SK-N-SH treated with all-trans-retinoic acid at 6 μM for 48 hours (cell line): ENCODE results near the gene SLC25A2.

Experiments used
- ATAC-seq: fragments of 200-7000 bp; cut with Tn5 transposase; 3 replicates; pipeline ENCODE4 v1.9.1; 2020; ENCODE audit warnings: mild to moderate bottlenecking, moderate library complexity
- ARNTL ChIP-seq: fragments of 450-650 bp; formaldehyde crosslinking; IDR thresholded peaks from 2 replicates; pipeline ENCODE4 v1.5.0; 2020; ENCODE audit warnings: low read depth, mild to moderate bottlenecking, moderate library complexity, borderline replicate concordance
- BACH2 ChIP-seq: fragments of 250-450 bp; sonication (Bioruptor Pico); IDR thresholded peaks from 2 replicates; pipeline ENCODE4 v1.9.0; 2021; ENCODE audit warnings: mild to moderate bottlenecking, borderline replicate concordance
- CSDC2 ChIP-seq: fragments of 250-450 bp; sonication (Bioruptor Pico); IDR thresholded peaks from 2 replicates; pipeline ENCODE4 v1.5.0; 2020; ENCODE audit warnings: mild to moderate bottlenecking, moderate library complexity
- ESRRG ChIP-seq: fragments of 250-450 bp; sonication (Bioruptor Pico); IDR thresholded peaks from 2 replicates; pipeline ENCODE4 v1.6.1; 2021; ENCODE audit warnings: mild to moderate bottlenecking
- GLIS3 ChIP-seq: fragments of 250-450 bp; sonication (Bioruptor Pico); IDR thresholded peaks from 2 replicates; pipeline ENCODE4 v1.5.0; 2020; ENCODE audit warnings: mild to moderate bottlenecking, moderate library complexity
- ISL1 ChIP-seq: fragments of 250-450 bp; sonication (Bioruptor Pico); IDR thresholded peaks from 2 replicates; pipeline ENCODE4 v2.1.2; 2022; ENCODE audit warnings: mild to moderate bottlenecking, moderate library complexity
- OSR1 ChIP-seq: fragments of 250-450 bp; sonication (Bioruptor Pico); IDR thresholded peaks from 2 replicates; pipeline ENCODE4 v1.8.0; 2022; ENCODE audit warnings: moderate library complexity, mild to moderate bottlenecking, inconsistent platforms
- PPARA ChIP-seq: fragments of 250-450 bp; sonication (Bioruptor Pico); IDR thresholded peaks from 2 replicates; pipeline ENCODE4 v1.5.0; 2020; ENCODE audit warnings: mild to moderate bottlenecking, borderline replicate concordance
- RARB ChIP-seq: fragments of 250-450 bp; sonication (Bioruptor Pico); IDR thresholded peaks from 2 replicates; pipeline ENCODE4 v1.8.0; 2021; ENCODE audit warnings: mild to moderate bottlenecking, moderate library complexity
- SNAI2 ChIP-seq: fragments of 250-450 bp; sonication (Bioruptor Pico); IDR thresholded peaks from 2 replicates; pipeline ENCODE4 v1.5.0; 2020; ENCODE audit warnings: mild to moderate bottlenecking, moderate library complexity
- TCF4 ChIP-seq: fragments of 250-450 bp; sonication (Bioruptor Pico); IDR thresholded peaks from 2 replicates; pipeline ENCODE4 v1.8.0; 2021; ENCODE audit warnings: mild to moderate bottlenecking, moderate library complexity, borderline replicate concordance
- TOX ChIP-seq: fragments of 250-450 bp; sonication (Bioruptor Pico); IDR thresholded peaks from 2 replicates; pipeline ENCODE4 v1.8.0; 2021; ENCODE audit warnings: mild to moderate bottlenecking, moderate library complexity, borderline replicate concordance
- ZC3H10 ChIP-seq: fragments of 250-450 bp; sonication (Bioruptor Pico); IDR thresholded peaks from 2 replicates; pipeline ENCODE4 v1.5.1; 2021; ENCODE audit warnings: mild to moderate bottlenecking, moderate library complexity
- ZFP3 ChIP-seq: fragments of 250-450 bp; sonication (Bioruptor Pico); IDR thresholded peaks from 2 replicates; pipeline ENCODE4 v1.5.0; 2020; ENCODE audit warnings: mild to moderate bottlenecking, moderate library complexity
- ZFP30 ChIP-seq: fragments of 450-650 bp; formaldehyde crosslinking; IDR thresholded peaks from 2 replicates; pipeline ENCODE4 v1.5.0; 2022; ENCODE audit warnings: mild to moderate bottlenecking, moderate library complexity
- ZNF565 ChIP-seq: fragments of 450-650 bp; formaldehyde crosslinking; conservative IDR thresholded peaks from 2 replicates; pipeline ENCODE4 v1.5.0; 2020; ENCODE audit warnings: low read depth, mild to moderate bottlenecking, moderate library complexity
- ZNF70 ChIP-seq: fragments of 450-650 bp; formaldehyde crosslinking; IDR thresholded peaks from 2 replicates; pipeline ENCODE4 v1.5.0; 2020; ENCODE audit warnings: mild to moderate bottlenecking, moderate library complexity
- ZNF8 ChIP-seq: fragments of 450-650 bp; formaldehyde crosslinking; IDR thresholded peaks from 2 replicates; pipeline ENCODE4 v1.5.0; 2020; ENCODE audit warnings: mild to moderate bottlenecking, moderate library complexity
- TF ChIP-seq, protein P1 (sequence below): fragments of 250-450 bp; sonication (Bioruptor Pico); IDR thresholded peaks from 2 replicates; pipeline ENCODE4 v1.5.1; 2020; ENCODE audit warnings: low read depth, mild to moderate bottlenecking, moderate library complexity
- TF ChIP-seq, protein P2 (sequence below): fragments of 250-450 bp; sonication (Bioruptor Pico); IDR thresholded peaks from 2 replicates; pipeline ENCODE4 v1.8.0; 2021; ENCODE audit warnings: low read depth, mild to moderate bottlenecking, moderate library complexity, borderline replicate concordance
- TF ChIP-seq, protein P3 (sequence below): fragments of 250-450 bp; sonication (Bioruptor Pico); IDR thresholded peaks from 2 replicates; pipeline ENCODE4 v1.5.1; 2021; ENCODE audit warnings: mild to moderate bottlenecking, moderate library complexity
- TF ChIP-seq, protein P4 (sequence below): fragments of 250-450 bp; sonication (Bioruptor Pico); IDR thresholded peaks from 2 replicates; pipeline ENCODE4 v1.5.0; 2020; ENCODE audit warnings: mild to moderate bottlenecking, moderate library complexity
- TF ChIP-seq, protein P5 (sequence below): fragments of 250-450 bp; sonication (Bioruptor Pico); IDR thresholded peaks from 2 replicates; pipeline ENCODE4 v1.8.0; 2020; ENCODE audit warnings: mild to moderate bottlenecking, moderate library complexity, borderline replicate concordance

The SLC25A2 gene

DNA sequence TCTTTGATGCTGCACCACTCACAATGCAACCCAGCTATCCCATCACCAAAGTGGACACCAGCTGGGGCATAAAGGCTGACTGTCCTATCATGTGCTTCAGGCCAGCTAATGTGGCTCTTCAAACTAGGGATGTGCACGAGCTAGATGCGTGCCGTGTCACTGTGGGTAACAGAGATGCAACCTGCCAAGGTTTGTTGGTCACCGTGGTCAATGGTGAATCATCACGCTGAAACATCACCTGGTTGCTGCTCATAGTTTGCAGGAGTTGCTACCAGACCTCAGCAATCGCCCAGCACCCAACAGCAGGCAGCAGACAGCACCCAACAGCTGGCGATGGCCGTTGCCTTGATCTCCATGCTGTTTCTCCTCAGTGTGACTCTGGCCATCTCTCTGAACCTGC lies 24.4 kb upstream of the SLC25A2 start:
- TF ChIP-seq OSR1 (CRISPR knock-in tag) (no peak), ZC3H10 (CRISPR knock-in tag) (no peak), ZFP30 (CRISPR knock-in tag) (no peak), ESRRG (CRISPR knock-in tag) (no peak), ZNF70 (CRISPR knock-in tag) (no peak), ARNTL (no peak), ISL1 (no peak), ZFP3 (CRISPR knock-in tag) (no peak), CSDC2 (no peak), SNAI2 (CRISPR knock-in tag) (no peak), BACH2 (no peak), ZNF565 (no peak), TOX (CRISPR knock-in tag) (no peak)
- TF ChIP-seq, protein P1, sequence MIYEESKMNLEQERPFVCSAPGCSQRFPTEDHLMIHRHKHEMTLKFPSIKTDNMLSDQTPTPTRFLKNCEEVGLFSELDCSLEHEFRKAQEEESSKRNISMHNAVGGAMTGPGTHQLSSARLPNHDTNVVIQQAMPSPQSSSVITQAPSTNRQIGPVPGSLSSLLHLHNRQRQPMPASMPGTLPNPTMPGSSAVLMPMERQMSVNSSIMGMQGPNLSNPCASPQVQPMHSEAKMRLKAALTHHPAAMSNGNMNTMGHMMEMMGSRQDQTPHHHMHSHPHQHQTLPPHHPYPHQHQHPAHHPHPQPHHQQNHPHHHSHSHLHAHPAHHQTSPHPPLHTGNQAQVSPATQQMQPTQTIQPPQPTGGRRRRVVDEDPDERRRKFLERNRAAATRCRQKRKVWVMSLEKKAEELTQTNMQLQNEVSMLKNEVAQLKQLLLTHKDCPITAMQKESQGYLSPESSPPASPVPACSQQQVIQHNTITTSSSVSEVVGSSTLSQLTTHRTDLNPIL, result no peak
- TF ChIP-seq, protein P2, sequence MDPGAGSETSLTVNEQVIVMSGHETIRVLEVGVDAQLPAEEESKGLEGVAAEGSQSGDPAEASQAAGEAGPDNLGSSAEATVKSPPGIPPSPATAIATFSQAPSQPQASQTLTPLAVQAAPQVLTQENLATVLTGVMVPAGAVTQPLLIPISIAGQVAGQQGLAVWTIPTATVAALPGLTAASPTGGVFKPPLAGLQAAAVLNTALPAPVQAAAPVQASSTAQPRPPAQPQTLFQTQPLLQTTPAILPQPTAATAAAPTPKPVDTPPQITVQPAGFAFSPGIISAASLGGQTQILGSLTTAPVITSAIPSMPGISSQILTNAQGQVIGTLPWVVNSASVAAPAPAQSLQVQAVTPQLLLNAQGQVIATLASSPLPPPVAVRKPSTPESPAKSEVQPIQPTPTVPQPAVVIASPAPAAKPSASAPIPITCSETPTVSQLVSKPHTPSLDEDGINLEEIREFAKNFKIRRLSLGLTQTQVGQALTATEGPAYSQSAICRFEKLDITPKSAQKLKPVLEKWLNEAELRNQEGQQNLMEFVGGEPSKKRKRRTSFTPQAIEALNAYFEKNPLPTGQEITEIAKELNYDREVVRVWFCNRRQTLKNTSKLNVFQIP (CRISPR knock-in tag), result no peak
- TF ChIP-seq, protein P3, sequence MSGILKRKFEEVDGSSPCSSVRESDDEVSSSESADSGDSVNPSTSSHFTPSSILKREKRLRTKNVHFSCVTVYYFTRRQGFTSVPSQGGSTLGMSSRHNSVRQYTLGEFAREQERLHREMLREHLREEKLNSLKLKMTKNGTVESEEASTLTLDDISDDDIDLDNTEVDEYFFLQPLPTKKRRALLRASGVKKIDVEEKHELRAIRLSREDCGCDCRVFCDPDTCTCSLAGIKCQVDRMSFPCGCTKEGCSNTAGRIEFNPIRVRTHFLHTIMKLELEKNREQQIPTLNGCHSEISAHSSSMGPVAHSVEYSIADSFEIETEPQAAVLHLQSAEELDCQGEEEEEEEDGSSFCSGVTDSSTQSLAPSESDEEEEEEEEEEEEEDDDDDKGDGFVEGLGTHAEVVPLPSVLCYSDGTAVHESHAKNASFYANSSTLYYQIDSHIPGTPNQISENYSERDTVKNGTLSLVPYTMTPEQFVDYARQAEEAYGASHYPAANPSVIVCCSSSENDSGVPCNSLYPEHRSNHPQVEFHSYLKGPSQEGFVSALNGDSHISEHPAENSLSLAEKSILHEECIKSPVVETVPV (CRISPR knock-in tag), result no peak
- TF ChIP-seq, all 23 proteins: peak for 0
- no peak for ATAC-seq

DNA sequence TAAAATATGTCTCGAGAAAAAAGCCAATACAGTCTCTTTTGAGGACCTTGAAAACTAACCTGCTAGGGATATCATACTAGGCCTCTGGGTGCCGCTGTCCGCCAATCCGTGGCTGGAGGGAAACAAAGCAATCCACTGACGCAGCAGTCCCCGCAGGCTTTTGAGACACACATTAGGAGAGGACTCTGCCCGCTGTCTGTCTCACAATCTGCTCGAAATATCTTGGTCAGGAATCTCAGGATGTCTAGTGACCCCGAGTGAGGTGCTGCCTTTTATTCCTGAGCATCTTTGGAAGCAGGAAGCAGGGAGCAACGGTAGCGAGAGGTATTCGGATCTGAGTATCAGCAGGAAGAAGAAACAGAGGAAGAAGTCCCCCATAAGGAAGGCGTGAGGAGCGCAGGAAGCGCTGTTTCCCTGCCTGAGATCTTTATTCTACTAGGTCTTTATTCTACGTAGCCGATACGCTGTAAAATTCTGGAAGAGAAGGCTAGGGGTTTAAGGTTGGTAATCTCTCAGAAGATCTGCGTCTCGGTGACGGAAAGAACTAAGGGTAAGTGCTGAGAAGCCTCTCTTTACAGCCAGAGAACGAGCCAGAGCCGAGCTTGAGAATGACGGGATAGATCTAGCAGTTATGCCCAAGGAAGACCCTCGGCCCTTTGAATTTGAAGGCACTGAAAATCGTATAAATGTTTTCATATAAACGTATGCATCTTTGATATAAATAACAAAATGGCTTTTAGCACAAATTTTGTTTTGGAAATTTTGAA lies 22.4 kb upstream of the SLC25A2 start:
- no peak for TF ChIP-seq ARNTL
- TF ChIP-seq ZC3H10 (CRISPR knock-in tag), result no peak
- no peak for TF ChIP-seq ZNF565
- TF ChIP-seq SNAI2 (CRISPR knock-in tag), result no peak
- TF ChIP-seq CSDC2, result no peak
- no peak for TF ChIP-seq ZFP3 (CRISPR knock-in tag)
- TF ChIP-seq ZFP30 (CRISPR knock-in tag), result no peak
- no peak for TF ChIP-seq GLIS3
- TF ChIP-seq, protein P4, sequence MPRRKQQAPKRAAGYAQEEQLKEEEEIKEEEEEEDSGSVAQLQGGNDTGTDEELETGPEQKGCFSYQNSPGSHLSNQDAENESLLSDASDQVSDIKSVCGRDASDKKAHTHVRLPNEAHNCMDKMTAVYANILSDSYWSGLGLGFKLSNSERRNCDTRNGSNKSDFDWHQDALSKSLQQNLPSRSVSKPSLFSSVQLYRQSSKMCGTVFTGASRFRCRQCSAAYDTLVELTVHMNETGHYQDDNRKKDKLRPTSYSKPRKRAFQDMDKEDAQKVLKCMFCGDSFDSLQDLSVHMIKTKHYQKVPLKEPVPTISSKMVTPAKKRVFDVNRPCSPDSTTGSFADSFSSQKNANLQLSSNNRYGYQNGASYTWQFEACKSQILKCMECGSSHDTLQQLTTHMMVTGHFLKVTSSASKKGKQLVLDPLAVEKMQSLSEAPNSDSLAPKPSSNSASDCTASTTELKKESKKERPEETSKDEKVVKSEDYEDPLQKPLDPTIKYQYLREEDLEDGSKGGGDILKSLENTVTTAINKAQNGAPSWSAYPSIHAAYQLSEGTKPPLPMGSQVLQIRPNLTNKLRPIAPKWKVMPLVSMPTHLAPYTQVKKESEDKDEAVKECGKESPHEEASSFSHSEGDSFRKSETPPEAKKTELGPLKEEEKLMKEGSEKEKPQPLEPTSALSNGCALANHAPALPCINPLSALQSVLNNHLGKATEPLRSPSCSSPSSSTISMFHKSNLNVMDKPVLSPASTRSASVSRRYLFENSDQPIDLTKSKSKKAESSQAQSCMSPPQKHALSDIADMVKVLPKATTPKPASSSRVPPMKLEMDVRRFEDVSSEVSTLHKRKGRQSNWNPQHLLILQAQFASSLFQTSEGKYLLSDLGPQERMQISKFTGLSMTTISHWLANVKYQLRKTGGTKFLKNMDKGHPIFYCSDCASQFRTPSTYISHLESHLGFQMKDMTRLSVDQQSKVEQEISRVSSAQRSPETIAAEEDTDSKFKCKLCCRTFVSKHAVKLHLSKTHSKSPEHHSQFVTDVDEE (CRISPR knock-in tag), result no peak
- TF ChIP-seq ZNF70 (CRISPR knock-in tag), result no peak
- TF ChIP-seq, protein P5, sequence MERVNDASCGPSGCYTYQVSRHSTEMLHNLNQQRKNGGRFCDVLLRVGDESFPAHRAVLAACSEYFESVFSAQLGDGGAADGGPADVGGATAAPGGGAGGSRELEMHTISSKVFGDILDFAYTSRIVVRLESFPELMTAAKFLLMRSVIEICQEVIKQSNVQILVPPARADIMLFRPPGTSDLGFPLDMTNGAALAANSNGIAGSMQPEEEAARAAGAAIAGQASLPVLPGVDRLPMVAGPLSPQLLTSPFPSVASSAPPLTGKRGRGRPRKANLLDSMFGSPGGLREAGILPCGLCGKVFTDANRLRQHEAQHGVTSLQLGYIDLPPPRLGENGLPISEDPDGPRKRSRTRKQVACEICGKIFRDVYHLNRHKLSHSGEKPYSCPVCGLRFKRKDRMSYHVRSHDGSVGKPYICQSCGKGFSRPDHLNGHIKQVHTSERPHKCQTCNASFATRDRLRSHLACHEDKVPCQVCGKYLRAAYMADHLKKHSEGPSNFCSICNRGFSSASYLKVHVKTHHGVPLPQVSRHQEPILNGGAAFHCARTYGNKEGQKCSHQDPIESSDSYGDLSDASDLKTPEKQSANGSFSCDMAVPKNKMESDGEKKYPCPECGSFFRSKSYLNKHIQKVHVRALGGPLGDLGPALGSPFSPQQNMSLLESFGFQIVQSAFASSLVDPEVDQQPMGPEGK (CRISPR knock-in tag), result no peak
- TF ChIP-seq, protein P3 (CRISPR knock-in tag), result no peak

DNA sequence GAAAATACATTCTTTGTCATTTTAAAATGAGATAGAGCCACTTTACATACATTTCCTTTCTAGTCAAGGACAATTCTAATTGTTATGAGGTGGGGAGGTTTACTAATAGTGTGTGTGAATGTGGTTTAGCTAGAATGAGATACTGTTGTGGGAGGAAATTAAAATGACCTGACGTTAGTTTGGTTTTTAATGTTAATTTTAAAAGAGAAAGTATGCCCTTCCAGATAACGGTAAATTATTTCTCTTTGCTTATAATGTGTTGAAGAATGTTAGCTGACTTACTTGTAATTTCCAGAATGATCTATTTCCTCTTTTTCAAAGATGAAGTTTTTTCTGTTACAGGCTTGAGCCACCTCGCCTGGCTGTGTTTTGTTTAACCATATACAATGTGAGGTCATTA lies 18.4 kb upstream of the SLC25A2 start:
- ATAC-seq, result no peak
- TF ChIP-seq ZNF70 (CRISPR knock-in tag) (no peak), GLIS3 (no peak), CSDC2 (no peak), ZNF8 (no peak), RARB (CRISPR knock-in tag) (no peak), TCF4 (no peak), ZFP30 (CRISPR knock-in tag) (no peak), TOX (CRISPR knock-in tag) (no peak), ARNTL (no peak), ZFP3 (CRISPR knock-in tag) (no peak), PPARA (CRISPR knock-in tag) (no peak), BACH2 (no peak), OSR1 (CRISPR knock-in tag) (no peak)
- TF ChIP-seq, protein P2 (CRISPR knock-in tag), result no peak
- TF ChIP-seq, protein P1, result no peak

More for the DNA sequence above, 22.4 kb upstream of the SLC25A2 start:
- peak; percentile 96 for ATAC-seq
